ENCODE results near the gene PTPRD.
"Not testable (repeated sequence)": the region's sequence is repeated elsewhere in the genome, so short reads cannot be mapped to it uniquely, and the experiment has no call there.

PTPRD gene

GRCh38 chr9:8980496-8981013, 1632.2 kb downstream of the PTPRD start:
- H4K20me1 ChIP-seq (ENCODE audit: low read depth, low read length) = no peaks in the 10 kb centered on the region
- H3F3A ChIP-seq (ENCODE audit: insufficient read depth) = no peaks in the 10 kb centered on the region
- no peaks in the 10 kb centered on the region for H3K36me3 ChIP-seq (ENCODE audit: low read length)
- H3K27me3 ChIP-seq (ENCODE audit: low read length) = no peaks in the 10 kb centered on the region
- H3K79me2 ChIP-seq (ENCODE audit: insufficient read depth, low read length) = no peaks in the 10 kb centered on the region
- no peaks in the 10 kb centered on the region for H3K9me2 ChIP-seq (replicated peaks; ENCODE audit: insufficient read depth, low read length)
- H3K4me2 ChIP-seq (ENCODE audit: low read depth, low read length, poor library complexity, severe bottlenecking) = no peak overlapping the region
- no peak overlapping the region for H3K4me3 ChIP-seq (ENCODE audit: insufficient read depth, low read length, poor library complexity, severe bottlenecking)
- no peak overlapping the region for H3K9ac ChIP-seq (ENCODE audit: low read length)
- H3K9me3 ChIP-seq (ENCODE audit: insufficient read depth, low read length) = no peaks in the 10 kb centered on the region
- H2AFZ ChIP-seq (ENCODE audit: low read depth, low read length, severe bottlenecking) = no peak overlapping the region
- H3K27ac ChIP-seq (ENCODE audit: low read depth, low read length) = no peak overlapping the region
- TF ChIP-seq CTCF (IDR thresholded peaks at IDR 0.05; ENCODE audit: insufficient read depth, low read length, poor library complexity, severe bottlenecking) = no peak
- no peak for TF ChIP-seq EZH2phosphoT487 (conservative IDR thresholded peaks at IDR 0.05; ENCODE audit: low read length)

- no peaks in the 10 kb centered on the region for H3K79me2 ChIP-seq (ENCODE audit: insufficient read depth, low read length)
- no peaks in the 10 kb centered on the region for H3K9me2 ChIP-seq (replicated peaks; ENCODE audit: insufficient read depth, low read length)
- no peaks in the 10 kb centered on the region for H3K27me3 ChIP-seq (ENCODE audit: low read length)
- H3K27ac ChIP-seq (ENCODE audit: low read depth, low read length) = no peak overlapping the region
- no peaks in the 10 kb centered on the region for H3K9me3 ChIP-seq (ENCODE audit: insufficient read depth, low read length)
- TF ChIP-seq CTCF (IDR thresholded peaks at IDR 0.05; ENCODE audit: insufficient read depth, low read length, poor library complexity, severe bottlenecking) (no peak), EZH2phosphoT487 (conservative IDR thresholded peaks at IDR 0.05; ENCODE audit: low read length) (no peak)
- no peaks in the 10 kb centered on the region for H4K20me1 ChIP-seq (ENCODE audit: low read depth, low read length)
- no peak overlapping the region for H3K9ac ChIP-seq (ENCODE audit: low read length)
- H3K4me2 ChIP-seq (ENCODE audit: low read depth, low read length, poor library complexity, severe bottlenecking) = no peak overlapping the region
- H3K4me3 ChIP-seq (ENCODE audit: insufficient read depth, low read length, poor library complexity, severe bottlenecking) = no peak overlapping the region
- H2AFZ ChIP-seq (ENCODE audit: low read depth, low read length, severe bottlenecking) = no peak overlapping the region
- H3F3A ChIP-seq (ENCODE audit: insufficient read depth) = no peaks in the 10 kb centered on the region
- no peaks in the 10 kb centered on the region for H3K36me3 ChIP-seq (ENCODE audit: low read length)
These were observed 1634.5 kb downstream of the PTPRD start for GRCh38 chr9:8978334-8978733.

GRCh38 chr9:8968350-8968749, 1644.5 kb downstream of the PTPRD start:
- H2AFZ ChIP-seq (ENCODE audit: low read depth, low read length, severe bottlenecking); H3K4me3 ChIP-seq (ENCODE audit: insufficient read depth, low read length, poor library complexity, severe bottlenecking); H3K9me3 ChIP-seq (ENCODE audit: insufficient read depth, low read length); H3K4me2 ChIP-seq (ENCODE audit: low read depth, low read length, poor library complexity, severe bottlenecking); H3K27ac ChIP-seq (ENCODE audit: low read depth, low read length); H3K9ac ChIP-seq (ENCODE audit: low read length); H3K36me3 ChIP-seq (ENCODE audit: low read length); H3K9me2 ChIP-seq (replicated peaks; ENCODE audit: insufficient read depth, low read length); H3K79me2 ChIP-seq (ENCODE audit: insufficient read depth, low read length); H3K27me3 ChIP-seq (ENCODE audit: low read length); H4K20me1 ChIP-seq (ENCODE audit: low read depth, low read length); H3F3A ChIP-seq (ENCODE audit: insufficient read depth): not testable (repeated sequence)

- Histone ChIP-seq H3K27ac (ENCODE audit: low read depth, low read length) (no peak overlapping the region), H2AFZ (ENCODE audit: low read depth, low read length, severe bottlenecking) (no peak overlapping the region), H3K4me2 (ENCODE audit: low read depth, low read length, poor library complexity, severe bottlenecking) (no peak overlapping the region), H3K79me2 (ENCODE audit: insufficient read depth, low read length) (no peaks in the 10 kb centered on the region), H3K9me2 (replicated peaks; ENCODE audit: insufficient read depth, low read length) (no peaks in the 10 kb centered on the region), H3K9me3 (ENCODE audit: insufficient read depth, low read length) (no peaks in the 10 kb centered on the region), H3F3A (ENCODE audit: insufficient read depth) (no peaks in the 10 kb centered on the region), H4K20me1 (ENCODE audit: low read depth, low read length) (no peaks in the 10 kb centered on the region), H3K4me3 (ENCODE audit: insufficient read depth, low read length, poor library complexity, severe bottlenecking) (no peak overlapping the region), H3K9ac (ENCODE audit: low read length) (no peak overlapping the region), H3K27me3 (ENCODE audit: low read length) (no peaks in the 10 kb centered on the region), H3K36me3 (ENCODE audit: low read length) (no peaks in the 10 kb centered on the region)
- TF ChIP-seq EZH2phosphoT487 (conservative IDR thresholded peaks at IDR 0.05; ENCODE audit: low read length) (no peak), CTCF (IDR thresholded peaks at IDR 0.05; ENCODE audit: insufficient read depth, low read length, poor library complexity, severe bottlenecking) (no peak)
These were observed 1648.9 kb downstream of the PTPRD start for GRCh38 chr9:8963885-8964284.
